T-helper 2 cell treated with Interferon-gamma antibody and Interleukin-4, amounts not matched to agents 5 μg/mL and 100 μg/mL, for 36 hours (primary cell): ENCODE results near the gene LAMB1.
"Not testable (repeated sequence)": the region's sequence is repeated elsewhere in the genome, so short reads cannot be mapped to it uniquely, and the experiment has no call there.

Experiments used
- DNase-seq: peaks from one replicate; pipeline ENCODE4 v3.0.0; 2021; ENCODE audit warnings: low spot score
- H3K27ac Mint-ChIP-seq: one replicate; pipeline ENCODE4 v1.8.0; 2021; ENCODE audit warnings: mild to moderate bottlenecking, mixed read lengths
- H3K27me3 Mint-ChIP-seq: one replicate; pipeline ENCODE4 v1.8.0; 2021; ENCODE audit warnings: low read depth, mixed read lengths
- H3K36me3 Mint-ChIP-seq: one replicate; pipeline ENCODE4 v1.8.0; 2021; ENCODE audit warnings: low read depth, mixed read lengths
- H3K4me1 Mint-ChIP-seq: one replicate; pipeline ENCODE4 v1.8.0; 2021; ENCODE audit warnings: low read depth, mixed read lengths
- H3K4me3 Mint-ChIP-seq: one replicate; pipeline ENCODE4 v1.8.0; 2022; ENCODE audit warnings: mild to moderate bottlenecking, moderate library complexity, mixed read lengths
- H3K9me3 Mint-ChIP-seq: one replicate; pipeline ENCODE4 v1.8.0; 2021; ENCODE audit warnings: mixed read lengths

The LAMB1 gene

DNA sequence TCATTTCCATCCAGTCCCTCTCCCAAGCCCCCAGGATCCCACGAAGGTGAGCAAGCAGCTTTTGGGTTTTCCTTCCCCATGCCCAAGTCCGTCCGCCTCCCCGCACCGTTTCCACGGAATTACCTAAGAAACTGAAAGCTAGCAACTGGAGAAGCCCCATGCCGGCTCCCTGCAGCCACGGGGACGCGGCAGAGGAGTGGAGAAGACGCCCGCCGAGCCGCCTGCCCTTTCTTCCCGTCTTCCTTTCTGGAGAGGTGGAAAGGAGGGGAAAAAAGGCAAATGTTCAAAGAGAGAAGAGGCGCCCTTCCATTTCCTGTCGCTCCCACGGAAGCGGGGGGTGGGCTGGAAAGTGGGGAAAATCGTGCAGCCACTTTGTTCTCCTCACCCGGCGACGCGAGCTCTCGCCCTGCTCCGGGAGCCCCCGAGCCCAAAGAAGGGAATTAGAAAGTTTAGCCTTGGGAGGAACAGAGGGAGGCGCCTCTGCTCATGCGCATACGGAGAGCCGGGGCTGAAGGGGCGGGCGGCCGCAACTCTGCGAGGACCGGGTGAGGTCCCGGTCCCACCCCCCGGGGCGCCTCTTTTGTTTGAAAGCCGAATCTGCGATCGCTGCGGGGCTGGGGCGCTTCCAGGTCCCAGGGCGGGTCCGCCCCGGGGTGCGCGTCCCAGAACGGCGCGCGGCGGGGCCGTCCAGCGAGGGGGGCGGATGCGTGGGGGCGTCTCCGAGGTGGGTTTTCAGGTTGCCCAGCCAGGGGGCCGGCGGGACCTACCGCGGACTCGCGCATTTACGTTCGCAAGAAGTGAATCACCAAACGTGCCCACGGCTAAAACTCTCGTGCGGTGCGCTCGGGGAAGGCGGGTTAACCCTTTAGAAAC lies at the start of gene LAMB1:
LAMB1 (minus strand) TSS at position 436 of the 873 bp plus-strand sequence; CDS start at position 160, 276 bp downstream.
- Mint-ChIP-seq H3K27me3 (peaks cover 77% of the 10 kb centered on the region), H3K9me3 (no peaks in the 10 kb centered on the region), H3K36me3 (no peaks in the 10 kb centered on the region), H3K4me3 (peak within 1 kb of the TSS; percentile 73), H3K27ac (no peak within 1 kb of the TSS), H3K4me1 (peaks cover 11% of the 10 kb centered on the region)
- DNase-seq, result no peak

DNA sequence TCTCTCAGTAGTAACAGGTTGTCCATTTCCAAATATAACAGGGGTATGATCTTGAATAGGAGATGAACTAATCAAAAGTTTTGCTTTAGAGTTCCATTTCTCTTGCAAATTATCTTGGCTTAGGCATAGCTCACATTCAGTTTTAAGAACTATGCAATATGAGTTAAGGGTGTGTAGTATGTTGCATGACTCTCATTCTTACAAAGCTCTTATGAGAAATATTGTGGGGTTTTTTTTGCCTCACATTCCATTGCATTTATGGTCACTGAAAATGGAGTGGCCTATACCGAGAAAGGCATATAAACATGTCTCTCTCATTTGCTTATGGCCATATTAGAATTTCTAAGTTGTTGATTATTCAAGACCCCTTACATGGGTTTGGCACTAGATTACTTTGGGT lies 48.5 kb upstream of the LAMB1 start:
- Mint-ChIP-seq H3K27ac (no peak overlapping the region), H3K9me3 (no peaks in the 10 kb centered on the region), H3K4me1 (no peaks in the 10 kb centered on the region), H3K36me3 (no peaks in the 10 kb centered on the region), H3K4me3 (no peak overlapping the region), H3K27me3 (peaks cover 24% of the 10 kb centered on the region)
- no peak for DNase-seq

DNA sequence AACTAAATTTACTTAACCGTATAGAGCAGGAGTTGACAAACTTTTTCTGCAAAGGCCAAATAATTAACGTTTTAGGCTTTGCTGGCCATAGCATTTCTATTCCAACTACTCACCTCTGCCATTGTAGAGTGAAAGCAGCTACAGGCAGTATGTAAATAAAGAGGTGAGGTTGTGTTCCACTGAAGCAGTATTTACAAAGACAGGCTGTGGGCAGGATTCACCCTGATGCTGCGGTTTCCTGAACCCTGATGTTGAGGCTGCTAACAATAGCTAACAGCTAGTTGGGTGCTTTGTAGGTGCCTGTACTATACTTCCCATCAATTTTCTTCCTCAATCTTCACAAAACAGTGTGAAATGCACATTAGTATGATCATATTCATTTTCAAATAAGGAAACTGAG lies 47.0 kb upstream of the LAMB1 start:
- Mint-ChIP-seq H3K4me1 (no peaks in the 10 kb centered on the region), H3K4me3 (no peak overlapping the region), H3K9me3 (no peaks in the 10 kb centered on the region), H3K36me3 (no peaks in the 10 kb centered on the region), H3K27ac (no peak overlapping the region), H3K27me3 (peaks cover 27% of the 10 kb centered on the region)
- no peak for DNase-seq

DNA sequence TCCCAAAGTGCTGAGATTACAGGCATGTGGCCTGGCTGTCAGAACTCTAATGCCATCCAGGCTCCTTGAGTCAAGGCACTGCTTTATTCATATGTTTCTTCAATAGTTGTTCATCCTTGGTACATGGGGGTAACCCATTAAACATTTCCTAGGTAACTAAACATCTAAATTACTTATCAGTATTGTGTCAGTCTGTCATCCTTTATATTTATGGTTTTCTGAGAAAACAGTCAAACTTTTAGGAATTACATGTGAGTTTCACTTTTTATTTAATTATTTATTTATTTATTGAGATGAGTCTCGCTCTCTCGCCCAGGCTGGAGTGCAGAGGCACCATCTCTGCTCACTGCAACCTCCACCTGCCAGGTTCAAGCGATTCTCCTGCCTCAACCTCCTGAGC lies 45.5 kb upstream of the LAMB1 start:
- Mint-ChIP-seq H3K27ac (no peak overlapping the region), H3K4me1 (no peaks in the 10 kb centered on the region), H3K36me3 (no peaks in the 10 kb centered on the region), H3K9me3 (no peaks in the 10 kb centered on the region), H3K27me3 (peaks cover 29% of the 10 kb centered on the region), H3K4me3 (no peak overlapping the region)
- DNase-seq, result no peak

DNA sequence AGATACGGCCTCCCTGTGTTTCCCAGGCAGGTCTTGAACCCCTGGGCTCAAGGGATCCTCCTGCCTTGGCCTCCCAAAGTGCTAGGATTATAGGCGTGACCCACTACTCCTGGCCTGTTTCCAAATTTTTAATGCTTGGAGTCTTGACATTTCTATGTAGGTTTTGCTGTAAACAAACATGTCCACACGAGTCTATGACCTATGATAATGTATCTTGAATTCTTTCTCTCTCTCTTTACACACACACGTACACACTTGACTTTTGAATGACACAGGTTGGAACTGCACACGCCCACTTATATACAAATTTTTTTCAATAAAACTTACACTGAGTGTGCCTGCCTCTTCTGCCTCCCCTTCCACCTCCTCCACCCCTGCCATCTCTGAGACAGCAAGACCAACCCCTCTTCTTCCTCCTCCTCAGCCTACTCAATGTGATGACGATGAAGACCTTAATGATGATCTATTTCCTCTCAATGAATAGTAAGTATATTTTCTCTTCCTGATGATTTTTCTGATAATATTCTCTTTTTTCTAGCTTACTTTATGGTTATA lies 44.1 kb upstream of the LAMB1 start:
- no peak for DNase-seq
- H3K9me3 Mint-ChIP-seq, result no peaks in the 10 kb centered on the region
- peaks cover 26% of the 10 kb centered on the region for H3K27me3 Mint-ChIP-seq
- H3K27ac Mint-ChIP-seq, result no peak overlapping the region
- no peaks in the 10 kb centered on the region for H3K4me1 Mint-ChIP-seq
- H3K36me3 Mint-ChIP-seq, result no peaks in the 10 kb centered on the region
- H3K4me3 Mint-ChIP-seq, result no peak overlapping the region

DNA sequence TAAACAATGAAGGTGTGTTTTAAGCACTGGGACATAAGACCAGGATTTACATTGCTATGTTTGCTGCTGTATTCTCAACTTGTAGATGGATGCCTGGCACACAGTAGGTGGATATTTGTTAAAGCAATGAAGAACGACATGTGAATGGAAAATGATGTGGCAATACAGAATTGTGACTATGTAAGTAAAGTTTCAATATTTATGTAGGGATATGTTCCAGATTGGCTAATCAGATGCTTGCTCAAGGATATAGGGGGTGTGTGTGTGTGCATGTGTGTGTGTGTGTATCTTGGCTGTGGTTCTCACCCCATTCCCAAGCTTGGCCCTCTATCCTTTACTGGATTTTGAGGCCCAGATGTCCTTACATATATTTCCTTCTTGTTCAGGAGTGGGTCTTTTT lies 42.7 kb upstream of the LAMB1 start:
- H3K36me3 Mint-ChIP-seq, result no peaks in the 10 kb centered on the region
- H3K9me3 Mint-ChIP-seq, result no peaks in the 10 kb centered on the region
- H3K27ac Mint-ChIP-seq, result no peak overlapping the region

DNA sequence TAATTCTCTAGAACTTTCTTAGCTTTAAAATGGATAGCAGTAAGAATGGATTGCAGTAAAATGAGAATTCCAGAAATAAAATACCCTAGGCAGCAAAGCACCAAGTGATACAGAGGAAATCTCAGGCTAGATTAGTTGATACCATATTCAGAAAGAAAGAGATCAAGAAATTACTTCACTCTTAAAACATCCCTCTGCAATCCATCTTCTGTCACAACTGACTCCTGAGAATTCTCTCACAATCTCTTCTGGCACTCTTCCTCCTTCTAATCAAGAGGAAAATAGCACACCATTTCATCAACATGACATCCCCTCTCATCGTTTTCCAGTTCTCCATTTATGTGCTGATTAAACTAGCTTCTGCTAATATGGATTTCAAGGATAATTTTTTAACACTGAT lies 42.2 kb upstream of the LAMB1 start:
- Mint-ChIP-seq H3K9me3 (no peaks in the 10 kb centered on the region), H3K27me3 (peaks cover 31% of the 10 kb centered on the region), H3K36me3 (no peaks in the 10 kb centered on the region), H3K4me1 (no peaks in the 10 kb centered on the region), H3K27ac (no peak overlapping the region), H3K4me3 (no peak overlapping the region)
- DNase-seq, result no peak

More for the DNA sequence above, 42.7 kb upstream of the LAMB1 start:
- Mint-ChIP-seq H3K27me3 (peaks cover 29% of the 10 kb centered on the region), H3K4me1 (no peaks in the 10 kb centered on the region), H3K4me3 (no peak overlapping the region)
- no peak for DNase-seq

DNA sequence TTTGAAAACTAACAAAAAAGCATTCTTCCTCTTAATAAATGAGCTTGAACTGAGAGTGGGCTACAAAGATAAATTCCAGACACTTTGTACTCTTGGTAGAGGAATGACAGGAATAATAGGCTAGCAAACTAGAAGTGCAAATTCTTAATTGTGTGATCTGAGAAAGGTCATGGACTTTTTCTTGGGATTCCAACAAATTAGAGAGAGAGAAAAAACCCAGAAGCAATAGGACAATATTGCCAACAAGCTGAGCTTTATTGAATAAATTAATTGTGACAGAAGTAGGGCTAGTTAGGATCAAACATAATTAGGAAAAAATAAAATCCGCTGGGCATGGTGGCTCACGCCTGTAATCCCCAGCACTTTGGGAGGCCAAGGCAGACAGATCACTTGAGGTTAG lies 41.4 kb upstream of the LAMB1 start:
- Mint-ChIP-seq H3K4me1 (no peaks in the 10 kb centered on the region), H3K9me3 (no peaks in the 10 kb centered on the region), H3K27me3 (peaks cover 31% of the 10 kb centered on the region), H3K36me3 (no peaks in the 10 kb centered on the region), H3K27ac (no peak overlapping the region), H3K4me3 (no peak overlapping the region)
- DNase-seq, result no peak

DNA sequence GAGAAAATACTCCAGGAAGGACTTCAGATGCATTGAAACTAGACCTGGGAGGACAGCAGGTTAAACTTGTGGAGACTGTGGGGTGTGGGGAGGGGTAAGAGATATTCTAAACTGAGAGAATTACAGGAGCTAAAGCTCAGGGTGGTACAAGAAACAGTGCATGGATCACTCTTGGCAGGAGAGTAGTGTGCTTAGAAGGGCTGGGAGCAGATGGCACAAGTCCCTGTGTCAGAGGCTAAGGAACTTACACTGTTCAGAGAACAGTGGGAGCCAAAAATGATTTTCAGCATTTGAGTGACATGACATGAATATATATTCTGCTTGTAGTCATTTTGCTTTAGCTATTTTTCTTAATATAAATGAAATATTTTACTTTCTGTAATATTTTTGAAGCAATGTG lies 36.0 kb upstream of the LAMB1 start:
- Mint-ChIP-seq H3K36me3 (no peaks in the 10 kb centered on the region), H3K9me3 (no peaks in the 10 kb centered on the region), H3K4me3 (no peak overlapping the region), H3K4me1 (no peaks in the 10 kb centered on the region), H3K27ac (no peak overlapping the region), H3K27me3 (peaks cover 22% of the 10 kb centered on the region)
- DNase-seq, result no peak

DNA sequence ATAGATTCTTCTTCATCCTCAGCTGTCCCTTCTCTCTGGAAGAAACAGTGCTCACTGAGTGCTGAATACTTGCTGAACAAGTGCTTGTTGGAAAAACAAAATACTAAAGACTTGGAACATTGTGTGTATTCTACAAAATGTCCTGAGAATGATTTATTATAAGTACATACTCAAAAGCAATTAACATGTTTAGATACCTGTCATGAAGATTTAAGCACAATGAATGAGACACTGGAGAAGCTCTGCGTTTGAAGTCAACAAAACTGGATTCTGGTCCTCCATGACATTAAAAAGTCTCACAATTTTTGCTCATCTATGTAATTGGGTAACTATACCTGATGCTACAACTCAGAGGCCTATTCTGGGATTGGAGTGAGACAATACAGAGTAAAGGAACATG lies 34.8 kb upstream of the LAMB1 start:
- no peak overlapping the region for H3K4me3 Mint-ChIP-seq
- H3K9me3 Mint-ChIP-seq, result no peaks in the 10 kb centered on the region
- no peaks in the 10 kb centered on the region for H3K36me3 Mint-ChIP-seq
- no peak overlapping the region for H3K27ac Mint-ChIP-seq
- DNase-seq, result no peak
- no peaks in the 10 kb centered on the region for H3K4me1 Mint-ChIP-seq
- H3K27me3 Mint-ChIP-seq, result peaks cover 24% of the 10 kb centered on the region

DNA sequence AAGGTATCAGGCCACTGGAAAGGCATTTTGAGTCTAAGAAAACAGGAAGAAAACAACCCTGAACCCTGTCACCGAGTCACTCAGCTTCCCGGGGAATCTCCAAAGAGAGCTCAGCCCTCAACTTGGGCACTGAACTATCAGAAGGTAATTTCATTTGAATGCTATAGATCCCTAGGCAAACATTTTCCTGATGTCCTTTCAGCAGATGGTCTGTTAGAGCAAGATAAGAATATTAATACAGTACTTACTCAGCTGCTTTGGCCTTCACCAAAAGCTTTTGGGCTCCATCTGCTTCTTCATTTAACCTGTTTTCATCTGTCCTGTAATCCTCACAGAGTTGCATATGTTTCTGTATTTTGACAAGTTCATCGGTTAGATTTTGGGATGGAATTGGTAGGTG lies 34.2 kb upstream of the LAMB1 start:
- H3K9me3 Mint-ChIP-seq, result no peaks in the 10 kb centered on the region
- no peaks in the 10 kb centered on the region for H3K36me3 Mint-ChIP-seq
- H3K27me3 Mint-ChIP-seq, result peaks cover 21% of the 10 kb centered on the region
- no peak for DNase-seq
- no peaks in the 10 kb centered on the region for H3K4me1 Mint-ChIP-seq
- H3K4me3 Mint-ChIP-seq, result no peak overlapping the region
- H3K27ac Mint-ChIP-seq, result no peak overlapping the region

DNA sequence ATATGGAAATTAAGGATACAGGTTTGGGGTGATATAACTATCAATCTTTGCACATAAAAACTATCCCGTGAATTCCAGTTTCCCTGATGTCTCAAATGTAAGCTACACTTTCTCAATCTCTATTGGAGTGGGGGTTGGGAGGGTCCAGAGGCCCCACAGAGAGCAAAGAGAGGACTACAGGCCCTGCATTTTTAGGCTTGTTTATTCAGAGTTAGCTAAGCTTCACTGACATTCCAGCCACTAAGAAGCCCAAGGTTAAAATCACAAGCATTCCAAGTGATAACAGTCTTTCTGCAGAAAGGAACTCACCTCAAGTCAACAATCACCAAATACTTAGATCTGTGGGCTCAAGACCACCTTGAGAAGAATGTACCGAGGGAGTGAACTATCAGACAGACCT lies 31.6 kb upstream of the LAMB1 start:
- Mint-ChIP-seq H3K4me3 (no peak overlapping the region), H3K27me3 (peaks cover 10% of the 10 kb centered on the region), H3K9me3 (no peaks in the 10 kb centered on the region), H3K4me1 (no peaks in the 10 kb centered on the region), H3K27ac (no peak overlapping the region), H3K36me3 (no peaks in the 10 kb centered on the region)
- DNase-seq, result no peak

DNA sequence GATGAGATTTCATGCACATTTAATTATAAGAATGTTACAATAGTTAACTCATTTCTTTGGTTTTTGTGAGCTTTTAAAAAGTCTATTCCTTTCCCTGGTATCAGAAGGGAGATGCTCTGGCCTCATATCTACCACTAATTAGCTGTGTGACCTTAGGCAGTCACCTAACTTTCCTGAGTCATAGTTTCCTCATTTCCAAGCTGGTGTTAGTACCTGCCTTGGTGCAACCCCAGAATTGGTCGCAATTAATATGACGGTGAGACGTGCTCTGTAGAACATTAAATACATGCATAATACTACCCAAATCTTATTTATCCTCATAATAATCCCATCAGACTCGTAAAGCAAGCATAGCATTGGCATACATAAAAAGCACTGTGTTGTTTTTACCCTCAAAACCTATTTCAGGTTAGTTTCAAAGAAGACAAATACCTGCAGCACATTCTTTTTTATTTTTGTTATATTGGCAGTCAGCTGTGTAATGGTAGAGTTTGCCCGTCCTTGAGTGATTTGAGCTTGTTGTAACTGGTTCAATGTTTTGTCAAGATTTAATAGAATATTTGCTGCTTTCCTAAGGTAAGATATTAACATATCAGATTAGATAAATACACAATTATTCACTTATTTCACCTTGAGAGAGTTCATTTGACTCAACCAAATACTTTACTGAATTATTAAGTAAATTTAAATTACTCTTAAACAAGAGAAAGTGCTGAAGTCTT lies 31.0 kb upstream of the LAMB1 start:
- Mint-ChIP-seq H3K27ac (no peak overlapping the region), H3K9me3 (no peaks in the 10 kb centered on the region), H3K27me3 (peaks cover 10% of the 10 kb centered on the region), H3K4me1 (no peaks in the 10 kb centered on the region), H3K36me3 (no peaks in the 10 kb centered on the region), H3K4me3 (no peak overlapping the region)
- DNase-seq, result no peak

DNA sequence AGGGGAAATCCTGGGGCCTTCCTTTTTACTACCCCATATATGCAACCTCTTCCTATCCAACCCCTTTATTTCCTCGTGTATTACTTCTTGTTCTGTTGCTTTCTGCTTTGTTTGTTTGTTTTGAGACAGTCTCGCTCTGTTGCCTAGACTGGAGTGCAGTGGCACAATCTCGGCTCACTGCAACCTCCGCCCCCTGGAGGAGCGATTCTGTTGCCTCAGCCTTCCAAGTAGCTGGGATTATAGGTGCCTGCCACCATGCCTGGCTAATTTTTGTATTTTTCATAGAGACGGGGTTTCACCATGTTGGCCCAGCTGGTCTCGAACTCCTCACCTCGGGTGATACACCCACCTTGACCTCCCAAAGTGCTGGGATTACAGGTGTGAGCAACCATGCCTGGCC lies 30.3 kb upstream of the LAMB1 start:
- H3K36me3 Mint-ChIP-seq, H3K9me3 Mint-ChIP-seq, H3K27me3 Mint-ChIP-seq, H3K4me1 Mint-ChIP-seq, H3K27ac Mint-ChIP-seq, H3K4me3 Mint-ChIP-seq, DNase-seq: not testable (repeated sequence)
